ENCODE data around the gene CUTA.
"Not testable (repeated sequence)": the region's sequence is repeated elsewhere in the genome, so short reads cannot be mapped to it uniquely, and the experiment has no call there.

The CUTA gene

GRCh38 chr6:33372526-33373123 lies 45.3 kb downstream of the CUTA start:
- DNase-seq (ENCODE audit: low read depth, low spot score): no peak

- DNase-seq (ENCODE audit: low read depth, low spot score): not testable (repeated sequence)
Measured at GRCh38 chr6:33371901-33372300, 46.0 kb downstream of the CUTA start.

GRCh38 chr6:33367715-33368025 lies 50.2 kb downstream of the CUTA start:
- not testable (repeated sequence) for DNase-seq (ENCODE audit: low read depth, low spot score)

GRCh38 chr6:33367009-33367714 lies 50.7 kb downstream of the CUTA start:
- no peak for DNase-seq (ENCODE audit: low read depth, low spot score)
